Mesenchymal stem cell (in vitro differentiated cells and primary cell): ENCODE data around the gene QSER1.

Experiments
- DNase-seq: peaks from one replicate; pipeline ENCODE4 v3.0.0-alpha.2; 2013
- H2AFZ ChIP-seq: one replicate; pipeline ENCODE4 v1.6.1; 2013; ENCODE audit warnings: low read depth, mild to moderate bottlenecking, control low read depth, inconsistent platforms, low read length, moderate library complexity
- H2AK5ac ChIP-seq: 2 replicates; pipeline ENCODE4 v1.6.1; 2013; ENCODE audit warnings: low read length, moderate library complexity, mild to moderate bottlenecking, inconsistent platforms; ENCODE audit not compliant: severe bottlenecking
- H2BK120ac ChIP-seq: one replicate; pipeline ENCODE4 v1.6.1; 2013; ENCODE audit warnings: low read depth, mild to moderate bottlenecking, inconsistent platforms, low read length, moderate library complexity
- H2BK12ac ChIP-seq, 2 experiments: one replicate each; pipeline ENCODE4 v1.6.1; 2013; ENCODE audit warnings: inconsistent platforms in 2 of 2, low read length in 2 of 2, mild to moderate bottlenecking in 2 of 2, moderate library complexity in 2 of 2, control low read depth in 1 of 2
- H2BK15ac ChIP-seq: one replicate; pipeline ENCODE4 v1.6.1; 2013; ENCODE audit warnings: mild to moderate bottlenecking, low read depth, inconsistent platforms; ENCODE audit not compliant: poor library complexity, severe bottlenecking
- H2BK5ac ChIP-seq: 2 replicates; pipeline ENCODE4 v1.6.1; 2013; ENCODE audit warnings: low read depth, mild to moderate bottlenecking, low read length, control low read depth, inconsistent platforms; ENCODE audit not compliant: poor library complexity, severe bottlenecking
- H3K14ac ChIP-seq, 2 experiments: one replicate each; pipeline ENCODE4 v1.6.1; 2013; ENCODE audit warnings: inconsistent platforms in 2 of 2, low read length in 2 of 2, control low read depth in 1 of 2, mild to moderate bottlenecking in 1 of 2, moderate library complexity in 1 of 2
- H3K18ac ChIP-seq, 2 experiments: one replicate each; pipeline ENCODE4 v1.6.1; 2013; ENCODE audit warnings: inconsistent platforms in 2 of 2, low read length in 2 of 2, control low read depth in 1 of 2, low read depth in 1 of 2, mild to moderate bottlenecking in 1 of 2
- H3K23ac ChIP-seq, 2 experiments: one replicate each; pipeline ENCODE4 v1.6.1; 2013; ENCODE audit warnings: inconsistent platforms in 2 of 2, low read length in 2 of 2, mild to moderate bottlenecking in 2 of 2, moderate library complexity in 2 of 2, control low read depth in 1 of 2
- H3K27ac ChIP-seq: 2 replicates; pipeline ENCODE4 v1.5.1; 2013; ENCODE audit warnings: mild to moderate bottlenecking, moderate library complexity, low read length, control low read depth, inconsistent platforms; ENCODE audit not compliant: poor library complexity, severe bottlenecking
- H3K27me3 ChIP-seq, 2 experiments: 2 replicates each; pipeline versions ENCODE4 v1.6.1 to v1.7.0; 2013; ENCODE audit warnings: low read length in 2 of 2, mild to moderate bottlenecking in 2 of 2, moderate library complexity in 2 of 2, control low read depth in 1 of 2, inconsistent platforms in 1 of 2; ENCODE audit not compliant: control insufficient read depth in 1 of 2, insufficient read depth in 1 of 2
- H3K36me3 ChIP-seq, 2 experiments: 2 replicates each; pipeline versions ENCODE4 v1.6.1 to v1.7.0; 2013; ENCODE audit warnings: low read length in 2 of 2, control low read depth in 1 of 2, inconsistent platforms in 1 of 2, low read depth in 1 of 2, mild to moderate bottlenecking in 1 of 2; ENCODE audit not compliant: insufficient read depth in 2 of 2, control insufficient read depth in 1 of 2
- H3K4ac ChIP-seq, 2 experiments: one replicate each; pipeline ENCODE4 v1.6.1; 2013; ENCODE audit warnings: inconsistent platforms in 2 of 2, low read length in 2 of 2, mild to moderate bottlenecking in 2 of 2, moderate library complexity in 2 of 2, control low read depth in 1 of 2, low read depth in 1 of 2
- H3K4me1 ChIP-seq: 2 replicates; pipeline ENCODE4 v1.6.1; 2013; ENCODE audit warnings: low read depth, low read length, control low read depth; ENCODE audit not compliant: control insufficient read depth, insufficient read depth
- H3K4me2 ChIP-seq: 2 replicates; pipeline ENCODE4 v1.6.1; 2013; ENCODE audit warnings: low read length, mild to moderate bottlenecking, inconsistent platforms; ENCODE audit not compliant: poor library complexity, severe bottlenecking
- H3K4me3 ChIP-seq, 2 experiments: 2 replicates each; pipeline versions ENCODE4 v1.5.1 to v1.7.0; 2013; ENCODE audit warnings: low read length in 2 of 2, mild to moderate bottlenecking in 2 of 2, control low read depth in 1 of 2, low read depth in 1 of 2; ENCODE audit not compliant: insufficient read depth in 1 of 2
- H3K79me1 ChIP-seq: replicated peaks from 2 replicates; pipeline ENCODE4 v1.6.1; 2013; ENCODE audit warnings: mild to moderate bottlenecking, control low read depth, low read length, inconsistent platforms; ENCODE audit not compliant: poor library complexity, severe bottlenecking
- H3K9ac ChIP-seq: 2 replicates; pipeline ENCODE4 v1.7.0; 2013; ENCODE audit warnings: mild to moderate bottlenecking, low read length, moderate library complexity
- H3K9me3 ChIP-seq: 2 replicates; pipeline ENCODE4 v1.7.0; 2013; ENCODE audit warnings: mild to moderate bottlenecking, low read length; ENCODE audit not compliant: control insufficient read depth
- H4K8ac ChIP-seq: one replicate; pipeline ENCODE4 v1.6.1; 2013; ENCODE audit warnings: inconsistent platforms, mild to moderate bottlenecking, low read length, moderate library complexity
- H4K91ac ChIP-seq: one replicate; pipeline ENCODE4 v1.6.1; 2013; ENCODE audit warnings: mild to moderate bottlenecking, low read length, inconsistent platforms
- WGBS: methylation state at CpG from one replicate; pipeline ENCODE4 v1.1.7; 2013; ENCODE audit warnings: mixed read lengths; 5-methylcytosine and 5-hydroxymethylcytosine counted together

Gene QSER1

GRCh38 chr11:32939866-32940265, 47.3 kb downstream of the QSER1 start:
- H4K8ac ChIP-seq = no peak overlapping the region
- H3K9ac ChIP-seq = no peak overlapping the region

GRCh38 chr11:32940865-32941264, 48.3 kb downstream of the QSER1 start:
- Histone ChIP-seq H3K9me3 (no peaks in the 10 kb centered on the region), H2BK120ac (no peak overlapping the region), H2BK15ac (no peak overlapping the region), H2AK5ac (no peak overlapping the region), H3K18ac (no peak overlapping the region), H4K8ac (no peak overlapping the region), H3K23ac (no peak overlapping the region), H2BK5ac (no peak overlapping the region), H3K4me2 (no peak overlapping the region), H3K14ac (no peak overlapping the region), H3K27me3 (no peaks in the 10 kb centered on the region), H3K79me1 (peaks cover 3% of the 10 kb centered on the region), H2AFZ (no peak overlapping the region), H4K91ac (no peak overlapping the region), H3K27ac (no peak overlapping the region), H2BK12ac (no peak overlapping the region), H3K9ac (no peak overlapping the region), H3K4ac (no peak overlapping the region), H3K36me3 (peaks cover 0 to 18% of the 10 kb centered on the region in 2 experiments), H3K4me3 (no peak overlapping the region), H3K4me1 (no peaks in the 10 kb centered on the region)
- WGBS = no CpG with 5 or more reads among the region's 1 CpG
- DNase-seq = no peak

More at GRCh38 chr11:32939866-32940265, 47.3 kb downstream of the QSER1 start:
- Histone ChIP-seq H2BK15ac (no peak overlapping the region), H2BK120ac (no peak overlapping the region), H3K9me3 (no peaks in the 10 kb centered on the region), H3K27me3 (no peaks in the 10 kb centered on the region), H3K27ac (no peak overlapping the region), H2AFZ (no peak overlapping the region), H3K14ac (no peak overlapping the region), H3K4me3 (no peak overlapping the region), H3K4me2 (no peak overlapping the region), H3K36me3 (peaks cover 0 to 26% of the 10 kb centered on the region in 2 experiments), H3K4me1 (no peaks in the 10 kb centered on the region), H3K4ac (no peak overlapping the region), H2AK5ac (no peak overlapping the region), H4K91ac (no peak overlapping the region), H3K79me1 (peaks cover 5% of the 10 kb centered on the region), H3K23ac (no peak overlapping the region), H3K18ac (no peak overlapping the region), H2BK5ac (no peak overlapping the region), H2BK12ac (no peak overlapping the region)
- no peak for DNase-seq

GRCh38 chr11:32947978-32948377, 55.4 kb downstream of the QSER1 start:
- no peak for DNase-seq
- WGBS = 100% methylated on average over 1 of the region's 2 CpGs

GRCh38 chr11:32949739-32950138, 57.1 kb downstream of the QSER1 start:
- no peak overlapping the region for H4K8ac ChIP-seq

More at GRCh38 chr11:32947978-32948377, 55.4 kb downstream of the QSER1 start:
- Histone ChIP-seq H3K18ac (no peak overlapping the region), H3K27ac (no peak overlapping the region), H3K9ac (peak overlapping the region; percentile 36), H2BK15ac (no peak overlapping the region), H3K14ac (no peak overlapping the region), H4K91ac (no peak overlapping the region), H3K79me1 (peaks cover 7% of the 10 kb centered on the region), H3K23ac (no peak overlapping the region), H3K9me3 (no peaks in the 10 kb centered on the region), H4K8ac (no peak overlapping the region), H2AK5ac (no peak overlapping the region), H3K4me3 (peak overlapping the region in 1 of 2 experiments; percentile 65), H2AFZ (no peak overlapping the region), H3K4me1 (no peaks in the 10 kb centered on the region), H2BK120ac (no peak overlapping the region), H3K36me3 (peaks cover 0 to 3% of the 10 kb centered on the region in 2 experiments), H3K27me3 (no peaks in the 10 kb centered on the region), H2BK5ac (no peak overlapping the region), H3K4me2 (no peak overlapping the region), H2BK12ac (no peak overlapping the region), H3K4ac (no peak overlapping the region)

More at GRCh38 chr11:32949739-32950138, 57.1 kb downstream of the QSER1 start:
- Histone ChIP-seq H3K23ac (no peak overlapping the region), H3K36me3 (peaks cover 0 to 15% of the 10 kb centered on the region in 2 experiments), H3K4me3 (no peak overlapping the region), H3K9me3 (no peaks in the 10 kb centered on the region), H2BK12ac (no peak overlapping the region), H3K14ac (no peak overlapping the region), H2AFZ (no peak overlapping the region), H2AK5ac (no peak overlapping the region), H2BK5ac (no peak overlapping the region), H3K27ac (no peak overlapping the region), H3K4ac (no peak overlapping the region), H2BK120ac (no peak overlapping the region), H3K79me1 (peaks cover 15% of the 10 kb centered on the region), H3K9ac (no peak overlapping the region), H3K4me2 (no peak overlapping the region), H2BK15ac (no peak overlapping the region), H3K4me1 (no peaks in the 10 kb centered on the region), H3K27me3 (no peaks in the 10 kb centered on the region), H3K18ac (no peak overlapping the region), H4K91ac (no peak overlapping the region)
- no peak for DNase-seq
